ENCODE results near the gene SEZ6L. TPM values are rescaled to one million over a fixed set of nuclear protein-coding genes. Genes with fewer than 3 reads are reported as not detected.

SEZ6L gene
- under 1 TPM; 0.01 to 0.04 TPM for polyA plus RNA-seq

DNA sequence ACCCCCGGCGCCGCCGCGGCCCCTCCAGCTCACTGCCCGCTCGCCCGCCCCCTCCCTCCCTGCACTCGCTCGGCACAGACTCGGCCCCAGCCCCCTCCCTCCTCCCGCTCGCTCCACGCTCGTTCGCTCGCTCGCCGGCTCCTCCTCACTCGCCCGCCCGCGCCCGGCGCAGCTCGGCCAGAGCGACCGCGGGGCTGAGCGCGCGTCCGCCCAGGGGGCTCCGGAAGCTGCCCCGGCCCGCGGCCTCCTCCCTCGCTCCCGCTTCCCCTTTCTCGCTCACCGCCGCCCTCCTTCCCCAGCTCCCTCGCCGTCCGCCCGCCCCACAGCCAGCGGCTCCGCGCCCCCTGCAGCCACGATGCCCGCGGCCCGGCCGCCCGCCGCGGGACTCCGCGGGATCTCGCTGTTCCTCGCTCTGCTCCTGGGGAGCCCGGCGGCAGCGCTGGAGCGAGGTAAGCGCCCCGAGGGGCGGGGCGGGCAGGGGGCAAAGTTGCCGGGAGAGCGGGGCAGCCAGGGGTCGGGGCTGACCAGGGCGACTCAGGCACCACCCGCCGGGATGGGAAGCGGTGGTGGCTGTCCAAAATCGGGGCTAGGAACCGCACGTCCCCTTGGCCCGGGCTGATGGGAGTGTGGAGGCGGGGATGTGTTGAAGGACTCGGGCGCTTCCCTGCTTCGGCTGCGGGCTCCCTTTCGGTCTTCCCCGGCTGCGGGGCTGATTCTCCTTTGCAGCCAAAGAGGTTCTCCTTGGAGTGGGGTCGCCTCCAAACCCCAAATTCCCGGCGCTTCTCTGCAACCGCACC lies at the start of gene SEZ6L:
SEZ6L (plus strand) TSS at position 148 of the 797 bp plus-strand sequence; CDS start at position 356, 208 bp downstream.
- WGBS, 2 donors: 2% methylated on average over 53 to 92 of the region's 92 CpGs
- Histone ChIP-seq H3K36me3 (ENCODE audit: control insufficient read depth in 2 of 2, insufficient read depth in 2 of 2, low read length in 1 of 2) (no peaks in the 10 kb centered on the region), H3K9me3 (ENCODE audit: control insufficient read depth in 2 of 2, insufficient read depth in 1 of 2, low read depth in 1 of 2, low read length in 1 of 2) (no peaks in the 10 kb centered on the region), H3K27me3 (ENCODE audit: control insufficient read depth in 1 of 2, insufficient read depth in 2 of 2, low read length in 2 of 2) (peaks cover 3 to 17% of the 10 kb centered on the region in 2 donors), H3K4me1 (ENCODE audit: control insufficient read depth in 2 of 2, insufficient read depth in 2 of 2, low read length in 1 of 2) (peaks cover 3 to 5% of the 10 kb centered on the region in 2 donors), H3K4me3 (ENCODE audit: low read depth in 1 of 2, low read length in 2 of 2) (peak within 1 kb of the TSS in 1 of 2 donors; percentile 27), H3K27ac (ENCODE audit: low read depth in 2 of 2, low read length in 1 of 2) (no peak within 1 kb of the TSS)

DNA sequence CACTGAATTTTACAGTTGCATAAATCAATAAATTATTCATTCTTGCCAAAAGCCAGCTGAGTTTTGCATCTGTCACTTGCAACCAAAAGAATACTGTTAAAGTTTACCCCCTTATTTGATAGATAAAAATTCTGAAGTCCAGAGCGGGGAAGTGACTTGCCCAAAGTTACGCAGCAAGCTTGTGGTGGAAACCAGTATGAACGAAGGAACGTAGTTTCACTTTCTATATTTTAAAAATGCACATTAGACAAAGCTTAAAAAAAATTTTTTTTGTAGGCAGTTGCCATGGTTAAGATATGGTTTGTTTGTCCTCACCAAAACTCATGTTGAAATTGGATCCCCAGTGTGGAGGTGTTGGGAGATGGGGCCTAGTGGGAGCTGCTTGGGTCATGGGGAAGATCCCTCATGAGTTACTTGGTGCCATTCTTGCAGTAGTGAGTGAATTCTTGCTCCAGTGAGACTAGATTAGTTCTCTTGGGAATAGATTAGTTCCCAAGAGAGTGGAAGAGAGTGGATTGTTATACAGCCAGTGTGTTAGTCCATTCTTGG lies 46.3 kb upstream of the SEZ6L start:
- 77 to 92% methylated on average over 4 of the region's 4 CpGs for WGBS, 2 donors
- Histone ChIP-seq H3K4me1 (ENCODE audit: control insufficient read depth in 2 of 2, insufficient read depth in 2 of 2, low read length in 1 of 2) (peaks cover 0 to 3% of the 10 kb centered on the region in 2 donors), H3K27me3 (ENCODE audit: control insufficient read depth in 1 of 2, insufficient read depth in 2 of 2, low read length in 2 of 2) (no peaks in the 10 kb centered on the region), H3K27ac (ENCODE audit: low read depth in 2 of 2, low read length in 1 of 2) (no peak overlapping the region), H3K4me3 (ENCODE audit: low read depth in 1 of 2, low read length in 2 of 2) (no peak overlapping the region), H3K36me3 (ENCODE audit: control insufficient read depth in 2 of 2, insufficient read depth in 2 of 2, low read length in 1 of 2) (no peaks in the 10 kb centered on the region), H3K9me3 (ENCODE audit: control insufficient read depth in 2 of 2, insufficient read depth in 1 of 2, low read depth in 1 of 2, low read length in 1 of 2) (no peaks in the 10 kb centered on the region)

DNA sequence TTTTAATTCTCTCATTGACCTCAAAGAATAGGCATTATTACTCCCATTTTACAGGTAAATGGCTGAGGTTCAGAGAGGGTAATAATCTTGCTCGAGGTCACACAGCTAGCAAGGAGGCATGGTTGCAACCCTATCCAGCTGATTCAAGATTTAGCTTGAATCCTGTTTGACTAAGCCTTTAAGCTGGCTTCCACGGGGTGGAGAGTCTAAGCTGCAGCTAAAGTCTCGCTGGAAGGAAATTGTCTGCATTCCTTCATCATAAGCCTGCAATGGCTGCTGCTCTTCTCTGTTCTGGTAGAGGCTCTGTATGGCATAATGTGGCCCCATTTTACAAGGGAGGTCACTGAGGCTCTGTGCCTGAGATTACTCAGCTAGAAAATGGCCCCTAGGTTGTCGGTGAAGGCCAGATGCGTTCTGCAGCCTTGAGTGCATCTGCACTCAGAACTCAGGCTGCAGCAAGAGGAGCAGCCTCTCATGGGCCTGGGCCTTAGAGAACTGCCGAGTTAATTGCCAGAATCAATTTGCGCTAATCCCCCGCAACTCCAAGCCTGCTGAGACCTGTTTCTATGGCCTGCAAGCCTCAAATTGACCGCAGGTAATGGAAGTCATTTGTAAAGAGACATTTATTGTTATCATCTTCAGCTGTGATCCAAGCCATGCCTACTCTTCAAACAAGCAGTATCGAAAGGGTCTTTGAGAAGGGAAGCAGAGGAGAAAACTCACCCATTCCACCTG lies 44.1 kb upstream of the SEZ6L start:
- Histone ChIP-seq H3K4me1 (ENCODE audit: control insufficient read depth in 2 of 2, insufficient read depth in 2 of 2, low read length in 1 of 2) (peaks cover 0 to 3% of the 10 kb centered on the region in 2 donors), H3K27ac (ENCODE audit: low read depth in 2 of 2, low read length in 1 of 2) (no peak overlapping the region), H3K9me3 (ENCODE audit: control insufficient read depth in 2 of 2, insufficient read depth in 1 of 2, low read depth in 1 of 2, low read length in 1 of 2) (no peaks in the 10 kb centered on the region), H3K4me3 (ENCODE audit: low read depth in 1 of 2, low read length in 2 of 2) (no peak overlapping the region), H3K36me3 (ENCODE audit: control insufficient read depth in 2 of 2, insufficient read depth in 2 of 2, low read length in 1 of 2) (no peaks in the 10 kb centered on the region), H3K27me3 (ENCODE audit: control insufficient read depth in 1 of 2, insufficient read depth in 2 of 2, low read length in 2 of 2) (no peaks in the 10 kb centered on the region)
- WGBS, 2 donors: 45 to 54% methylated on average over 10 of the region's 10 CpGs

DNA sequence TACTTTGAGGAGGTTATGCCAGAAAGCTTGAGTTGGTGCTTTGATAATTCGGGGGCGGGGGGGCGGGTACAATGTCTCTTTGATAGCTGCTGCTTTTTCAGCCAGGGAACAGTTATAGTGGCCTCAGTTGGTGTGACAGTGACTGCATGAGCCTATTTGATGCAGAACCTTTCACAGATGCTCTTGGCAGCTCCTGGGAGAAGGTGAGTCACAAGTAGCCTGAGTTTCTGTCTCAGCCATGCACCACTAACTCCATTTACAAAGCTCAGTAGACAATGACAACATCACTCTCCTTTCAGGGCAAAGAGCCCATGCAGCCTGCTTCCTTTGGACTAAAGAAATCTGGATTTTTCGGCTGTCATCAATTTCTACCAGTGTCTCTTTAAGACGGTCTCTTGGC lies 42.1 kb upstream of the SEZ6L start:
- H3K27me3 ChIP-seq (ENCODE audit: control insufficient read depth in 1 of 2, insufficient read depth in 2 of 2, low read length in 2 of 2): no peaks in the 10 kb centered on the region
- H3K36me3 ChIP-seq (ENCODE audit: control insufficient read depth in 2 of 2, insufficient read depth in 2 of 2, low read length in 1 of 2): no peaks in the 10 kb centered on the region
- H3K27ac ChIP-seq (ENCODE audit: low read depth in 2 of 2, low read length in 1 of 2): no peak overlapping the region
- peaks cover 0 to 3% of the 10 kb centered on the region in 2 donors for H3K4me1 ChIP-seq (ENCODE audit: control insufficient read depth in 2 of 2, insufficient read depth in 2 of 2, low read length in 1 of 2)
- H3K9me3 ChIP-seq (ENCODE audit: control insufficient read depth in 2 of 2, insufficient read depth in 1 of 2, low read depth in 1 of 2, low read length in 1 of 2): no peaks in the 10 kb centered on the region
- WGBS, 2 donors: 56 to 61% methylated on average over 5 of the region's 5 CpGs
- H3K4me3 ChIP-seq (ENCODE audit: low read depth in 1 of 2, low read length in 2 of 2): no peak overlapping the region

DNA sequence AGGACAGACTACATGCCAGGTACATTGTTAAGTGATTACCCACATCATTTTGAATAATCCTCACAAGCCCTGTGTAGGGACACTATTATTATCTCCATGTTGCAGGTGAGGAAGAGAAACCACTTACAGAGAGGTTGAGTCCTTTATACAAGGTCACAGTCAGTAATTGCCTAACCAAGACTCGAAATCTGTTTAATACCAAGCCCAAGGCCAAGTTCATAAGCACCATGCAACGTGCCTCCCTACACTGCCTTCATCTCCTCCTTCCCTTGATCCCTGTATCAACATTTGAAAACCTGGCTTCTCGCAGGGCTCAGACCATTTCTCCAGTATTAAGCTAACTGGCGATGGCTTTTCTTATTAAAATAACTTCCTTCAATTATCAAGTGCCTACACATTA lies 41.7 kb upstream of the SEZ6L start:
- Histone ChIP-seq H3K36me3 (ENCODE audit: control insufficient read depth in 2 of 2, insufficient read depth in 2 of 2, low read length in 1 of 2) (no peaks in the 10 kb centered on the region), H3K27me3 (ENCODE audit: control insufficient read depth in 1 of 2, insufficient read depth in 2 of 2, low read length in 2 of 2) (no peaks in the 10 kb centered on the region), H3K9me3 (ENCODE audit: control insufficient read depth in 2 of 2, insufficient read depth in 1 of 2, low read depth in 1 of 2, low read length in 1 of 2) (no peaks in the 10 kb centered on the region), H3K4me1 (ENCODE audit: control insufficient read depth in 2 of 2, insufficient read depth in 2 of 2, low read length in 1 of 2) (peaks cover 0 to 3% of the 10 kb centered on the region in 2 donors), H3K27ac (ENCODE audit: low read depth in 2 of 2, low read length in 1 of 2) (no peak overlapping the region), H3K4me3 (ENCODE audit: low read depth in 1 of 2, low read length in 2 of 2) (no peak overlapping the region)
- WGBS, 2 donors: 38 to 44% methylated on average over 4 of the region's 4 CpGs

DNA sequence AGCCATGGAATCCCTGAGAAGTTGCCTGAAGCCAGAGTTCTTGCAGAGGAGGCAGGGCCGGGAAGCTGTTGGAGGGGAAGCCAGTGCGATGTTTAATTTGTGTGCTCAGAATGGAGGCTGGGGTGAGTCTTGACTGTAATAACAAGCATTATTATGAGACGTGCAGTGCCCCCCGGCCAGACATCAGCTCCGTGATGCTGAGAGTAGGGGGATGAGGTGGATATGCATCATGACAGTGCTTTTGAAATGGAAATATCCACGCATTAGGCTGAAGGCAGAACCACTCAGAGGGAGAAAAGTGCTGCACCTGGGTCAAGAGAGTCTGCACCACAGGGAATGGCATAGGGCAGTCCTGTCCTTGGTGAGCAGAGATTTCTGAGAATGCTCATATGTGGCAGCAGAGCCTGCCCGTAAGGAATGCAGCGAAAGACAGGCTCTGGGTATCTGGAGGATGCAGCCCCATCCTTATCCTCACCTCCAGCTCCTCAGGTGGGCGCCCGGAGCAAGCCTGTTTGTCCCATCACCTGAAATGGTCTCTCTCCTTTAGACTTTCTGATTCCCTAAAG lies 37.6 kb upstream of the SEZ6L start:
- WGBS, 2 donors: 44 to 64% methylated on average over 10 of the region's 10 CpGs
- Histone ChIP-seq H3K4me1 (ENCODE audit: control insufficient read depth in 2 of 2, insufficient read depth in 2 of 2, low read length in 1 of 2) (no peaks in the 10 kb centered on the region), H3K9me3 (ENCODE audit: control insufficient read depth in 2 of 2, insufficient read depth in 1 of 2, low read depth in 1 of 2, low read length in 1 of 2) (no peaks in the 10 kb centered on the region), H3K27ac (ENCODE audit: low read depth in 2 of 2, low read length in 1 of 2) (no peak overlapping the region), H3K36me3 (ENCODE audit: control insufficient read depth in 2 of 2, insufficient read depth in 2 of 2, low read length in 1 of 2) (no peaks in the 10 kb centered on the region), H3K27me3 (ENCODE audit: control insufficient read depth in 1 of 2, insufficient read depth in 2 of 2, low read length in 2 of 2) (no peaks in the 10 kb centered on the region), H3K4me3 (ENCODE audit: low read depth in 1 of 2, low read length in 2 of 2) (no peak overlapping the region)

DNA sequence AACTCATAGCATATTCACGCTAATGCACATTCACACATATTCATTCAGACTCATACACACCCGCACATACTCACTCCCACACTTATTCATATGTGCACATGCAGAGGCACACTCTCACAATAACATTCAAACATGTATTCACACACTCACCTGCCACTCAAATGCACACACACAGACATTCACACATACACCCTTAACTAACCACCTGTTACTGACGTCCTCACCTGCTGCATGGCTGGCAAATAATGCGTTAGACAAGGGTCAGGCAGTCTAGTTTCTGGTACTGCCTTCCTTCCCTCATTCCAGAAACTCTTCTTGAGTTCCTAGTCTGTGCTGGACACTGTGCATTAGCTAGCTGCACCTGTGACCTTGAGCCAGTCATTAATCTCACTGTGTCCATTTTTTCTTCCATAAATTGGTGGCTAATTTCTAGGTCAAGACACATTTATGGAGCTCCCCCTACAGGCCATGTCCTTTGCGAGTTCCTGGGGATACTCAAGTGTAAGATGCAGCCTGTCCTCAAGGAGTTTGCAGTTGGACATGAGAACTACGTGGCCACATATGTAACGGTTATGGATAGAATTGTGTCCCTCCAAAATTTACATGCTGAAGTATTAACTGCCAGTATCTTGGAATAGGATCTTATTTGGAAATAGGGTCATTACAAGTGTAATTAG lies 34.5 kb upstream of the SEZ6L start:
- Histone ChIP-seq H3K9me3 (ENCODE audit: control insufficient read depth in 2 of 2, insufficient read depth in 1 of 2, low read depth in 1 of 2, low read length in 1 of 2) (no peaks in the 10 kb centered on the region), H3K4me1 (ENCODE audit: control insufficient read depth in 2 of 2, insufficient read depth in 2 of 2, low read length in 1 of 2) (no peaks in the 10 kb centered on the region), H3K27me3 (ENCODE audit: control insufficient read depth in 1 of 2, insufficient read depth in 2 of 2, low read length in 2 of 2) (no peaks in the 10 kb centered on the region), H3K4me3 (ENCODE audit: low read depth in 1 of 2, low read length in 2 of 2) (no peak overlapping the region), H3K27ac (ENCODE audit: low read depth in 2 of 2, low read length in 1 of 2) (no peak overlapping the region), H3K36me3 (ENCODE audit: control insufficient read depth in 2 of 2, insufficient read depth in 2 of 2, low read length in 1 of 2) (no peaks in the 10 kb centered on the region)
- WGBS, 2 donors: 73 to 79% methylated on average over 7 of the region's 7 CpGs

DNA sequence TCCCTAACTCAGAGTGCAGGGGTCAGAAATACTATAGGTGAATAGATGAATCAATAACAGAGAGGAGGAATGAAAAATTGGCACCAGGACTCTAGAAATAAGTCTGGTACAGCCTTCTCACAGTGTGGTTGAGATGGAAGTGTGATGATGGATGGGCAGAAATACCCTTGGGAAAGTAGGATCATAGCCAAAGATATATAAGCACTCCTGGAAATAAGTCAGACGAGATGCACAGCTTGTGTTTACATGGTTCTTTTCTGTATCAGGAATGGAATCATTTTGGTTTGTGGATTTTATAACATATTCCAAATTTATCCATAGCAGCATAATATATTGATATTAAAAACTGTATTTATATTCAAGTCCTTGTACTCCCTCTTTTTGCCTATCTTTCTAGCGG lies 33.5 kb upstream of the SEZ6L start:
- peaks cover 0 to 4% of the 10 kb centered on the region in 2 donors for H3K27me3 ChIP-seq (ENCODE audit: control insufficient read depth in 1 of 2, insufficient read depth in 2 of 2, low read length in 2 of 2)
- H3K36me3 ChIP-seq (ENCODE audit: control insufficient read depth in 2 of 2, insufficient read depth in 2 of 2, low read length in 1 of 2): no peaks in the 10 kb centered on the region
- WGBS, 2 donors: 72 to 83% methylated on average over 2 of the region's 2 CpGs
- no peak overlapping the region for H3K27ac ChIP-seq (ENCODE audit: low read depth in 2 of 2, low read length in 1 of 2)
- no peak overlapping the region for H3K4me3 ChIP-seq (ENCODE audit: low read depth in 1 of 2, low read length in 2 of 2)
- H3K9me3 ChIP-seq (ENCODE audit: control insufficient read depth in 2 of 2, insufficient read depth in 1 of 2, low read depth in 1 of 2, low read length in 1 of 2): no peaks in the 10 kb centered on the region
- no peaks in the 10 kb centered on the region for H3K4me1 ChIP-seq (ENCODE audit: control insufficient read depth in 2 of 2, insufficient read depth in 2 of 2, low read length in 1 of 2)

DNA sequence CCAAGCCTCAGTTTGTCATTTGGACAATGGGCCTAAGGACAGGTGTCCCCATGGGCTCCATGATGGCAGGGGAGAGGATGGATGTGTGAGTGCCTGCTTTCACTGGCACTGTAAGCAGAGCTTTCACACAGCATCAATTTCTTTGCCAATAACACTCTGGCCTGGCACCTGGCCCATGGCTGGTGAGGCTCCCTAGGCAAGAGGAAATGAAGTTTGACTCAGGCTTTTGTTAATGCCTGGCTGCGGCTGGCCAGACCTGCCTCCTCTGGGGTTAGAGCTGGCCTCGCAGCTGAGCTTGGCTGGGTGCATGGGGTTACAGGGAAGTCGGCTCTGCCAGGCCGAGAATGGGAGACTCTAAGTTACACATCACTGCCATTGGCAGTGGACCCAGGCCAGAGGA lies 30.0 kb upstream of the SEZ6L start:
- peaks cover 0 to 4% of the 10 kb centered on the region in 2 donors for H3K27me3 ChIP-seq (ENCODE audit: control insufficient read depth in 1 of 2, insufficient read depth in 2 of 2, low read length in 2 of 2)
- no peaks in the 10 kb centered on the region for H3K4me1 ChIP-seq (ENCODE audit: control insufficient read depth in 2 of 2, insufficient read depth in 2 of 2, low read length in 1 of 2)
- H3K36me3 ChIP-seq (ENCODE audit: control insufficient read depth in 2 of 2, insufficient read depth in 2 of 2, low read length in 1 of 2): no peaks in the 10 kb centered on the region
- no peaks in the 10 kb centered on the region for H3K9me3 ChIP-seq (ENCODE audit: control insufficient read depth in 2 of 2, insufficient read depth in 1 of 2, low read depth in 1 of 2, low read length in 1 of 2)
- 30 to 47% methylated on average over 4 of the region's 4 CpGs for WGBS, 2 donors
- no peak overlapping the region for H3K27ac ChIP-seq (ENCODE audit: low read depth in 2 of 2, low read length in 1 of 2)
- no peak overlapping the region for H3K4me3 ChIP-seq (ENCODE audit: low read depth in 1 of 2, low read length in 2 of 2)

All from esophagus (tissue), 2 donors.